Hematopoietic multipotent progenitor cell treated with erythropoietin and hydrocortisone succinate and interleukin-3 and kit ligand, for 15 days (in vitro differentiated cells): ENCODE data around the gene BBS9.
"Not testable (repeated sequence)": the region's sequence is repeated elsewhere in the genome, so short reads cannot be mapped to it uniquely, and the experiment has no call there.

Experiments used
- DNase-seq: peaks from one replicate; pipeline ENCODE4 v3.0.0-alpha.2; 2015; ENCODE audit warnings: low spot score

BBS9 gene

GRCh38 chr7:33195264-33195663, 65.9 kb downstream of the BBS9 start:
- DNase-seq, result no peak

DNA sequence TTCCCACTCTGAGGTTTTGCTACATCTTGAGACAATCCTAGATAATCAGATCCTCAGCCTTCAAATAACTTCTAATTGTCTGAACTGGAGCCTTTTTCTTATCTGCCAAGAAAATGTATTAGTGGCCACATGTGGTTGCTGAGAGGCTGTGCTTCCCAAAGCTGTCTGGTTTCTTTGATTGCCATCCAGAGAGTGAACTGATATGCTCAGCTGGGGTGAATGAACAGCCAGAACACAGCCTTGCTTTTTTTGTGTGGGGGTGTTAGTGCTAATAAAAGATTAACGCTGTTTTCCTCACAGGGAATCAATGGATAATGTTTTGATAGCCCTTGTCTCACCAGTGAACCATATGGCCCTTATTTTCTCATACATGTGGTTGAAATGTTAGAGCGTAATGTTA, 66.9 kb downstream of the BBS9 start:
- no peak for DNase-seq

DNA sequence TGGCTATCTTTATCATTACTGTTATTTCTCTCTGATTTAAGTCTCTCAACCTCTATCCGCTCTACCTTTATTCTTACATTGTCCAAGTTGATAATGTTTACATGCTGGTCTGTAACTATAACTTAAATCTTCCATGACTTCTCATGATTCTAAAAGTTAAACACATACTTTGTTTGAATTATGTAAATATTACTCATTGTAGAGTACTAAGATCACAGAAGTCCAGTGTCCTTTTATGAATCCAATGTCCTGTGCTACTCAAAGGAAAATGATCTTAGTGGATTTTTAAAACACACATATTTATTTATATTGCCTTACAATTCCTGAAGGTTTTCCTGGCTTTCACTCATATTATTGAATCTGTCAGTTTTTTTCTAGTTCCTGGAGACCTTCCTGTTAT, 70.9 kb downstream of the BBS9 start:
- DNase-seq, result no peak

GRCh38 chr7:33201821-33202220, 72.5 kb downstream of the BBS9 start:
- DNase-seq, result no peak

GRCh38 chr7:33210958-33211357, 81.6 kb downstream of the BBS9 start:
- DNase-seq, result no peak

GRCh38 chr7:33212144-33212543, 82.8 kb downstream of the BBS9 start:
- no peak for DNase-seq

GRCh38 chr7:33215992-33216391, 86.6 kb downstream of the BBS9 start:
- no peak for DNase-seq

DNA sequence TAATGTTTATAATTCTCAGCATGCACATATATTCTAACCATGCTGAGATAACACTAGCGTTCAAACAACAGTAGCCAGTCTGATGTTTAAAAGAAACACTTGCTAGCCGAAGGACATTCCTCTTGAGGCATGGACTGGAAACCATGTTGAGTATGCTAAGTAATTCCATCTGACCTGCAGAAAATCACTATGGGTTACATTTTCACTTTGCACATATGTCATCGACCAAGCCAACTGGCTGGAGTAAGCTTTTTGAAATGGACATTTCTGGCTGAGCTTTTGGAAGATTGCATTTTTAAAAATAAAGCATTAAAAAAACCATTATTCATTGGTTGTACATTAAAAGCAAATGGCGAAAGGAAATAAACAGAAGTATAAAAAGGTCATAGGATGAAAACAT, 88.2 kb downstream of the BBS9 start:
- DNase-seq, result no peak

GRCh38 chr7:33218841-33219535, 89.6 kb downstream of the BBS9 start:
- DNase-seq, result not testable (repeated sequence)

GRCh38 chr7:33220231-33220630, 90.9 kb downstream of the BBS9 start:
- DNase-seq, result no peak

- DNase-seq, result no peak
Measured at GRCh38 chr7:33221390-33221789, 92.0 kb downstream of the BBS9 start.

DNA sequence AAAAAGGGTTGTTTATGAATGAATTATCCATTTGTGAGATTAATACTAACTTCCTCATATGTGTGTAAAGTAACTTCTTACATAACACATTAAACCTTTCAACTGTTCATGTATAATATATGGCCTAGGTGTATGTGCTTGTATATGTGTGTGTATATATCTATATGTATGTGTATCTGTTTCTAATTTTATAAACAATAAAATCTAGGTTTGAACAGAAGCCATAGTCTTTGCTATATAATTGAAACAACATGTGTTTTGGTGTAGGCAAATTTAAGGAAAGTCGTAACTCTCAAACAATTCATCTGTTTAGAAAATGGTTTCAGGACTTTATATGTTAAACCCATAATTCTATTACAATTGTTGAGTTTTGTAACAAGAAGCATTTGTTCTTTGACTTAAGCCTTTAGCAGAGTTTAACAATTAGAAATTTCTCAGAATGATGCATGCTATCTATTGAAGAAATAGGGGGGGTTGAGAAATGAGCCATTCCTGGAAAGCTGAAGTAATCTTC, 103.3 kb downstream of the BBS9 start:
- DNase-seq, result no peak

GRCh38 chr7:33233659-33234058, 104.3 kb downstream of the BBS9 start:
- no peak for DNase-seq

GRCh38 chr7:33237036-33237435, 107.7 kb downstream of the BBS9 start:
- DNase-seq, result no peak

DNA sequence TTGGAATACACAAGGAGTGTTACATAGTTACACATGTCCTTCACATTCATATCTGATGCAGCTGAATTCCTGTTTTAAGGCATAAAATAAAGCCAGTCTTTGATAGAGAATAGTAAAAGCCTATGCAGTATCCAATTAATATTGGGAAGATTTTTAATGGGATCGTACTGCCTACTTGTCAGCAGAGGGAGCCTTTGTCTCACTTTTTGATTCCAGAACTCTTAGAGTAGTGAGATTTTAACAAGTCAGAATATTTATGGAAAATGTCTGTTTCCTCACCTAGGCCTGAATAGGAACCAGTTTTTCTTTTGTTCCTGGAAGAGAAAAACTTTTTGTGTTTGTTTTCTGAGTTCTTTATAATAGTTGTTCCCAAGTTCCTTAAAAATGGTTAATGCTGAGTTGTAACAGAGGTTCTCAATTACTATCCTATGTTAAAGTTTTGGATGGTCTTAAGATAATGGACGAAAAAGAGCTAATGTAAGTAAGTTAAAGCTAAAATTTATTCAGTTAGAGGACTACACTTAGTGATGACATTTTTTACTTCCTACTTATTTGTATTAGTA, 114.0 kb downstream of the BBS9 start:
- DNase-seq, result no peak

DNA sequence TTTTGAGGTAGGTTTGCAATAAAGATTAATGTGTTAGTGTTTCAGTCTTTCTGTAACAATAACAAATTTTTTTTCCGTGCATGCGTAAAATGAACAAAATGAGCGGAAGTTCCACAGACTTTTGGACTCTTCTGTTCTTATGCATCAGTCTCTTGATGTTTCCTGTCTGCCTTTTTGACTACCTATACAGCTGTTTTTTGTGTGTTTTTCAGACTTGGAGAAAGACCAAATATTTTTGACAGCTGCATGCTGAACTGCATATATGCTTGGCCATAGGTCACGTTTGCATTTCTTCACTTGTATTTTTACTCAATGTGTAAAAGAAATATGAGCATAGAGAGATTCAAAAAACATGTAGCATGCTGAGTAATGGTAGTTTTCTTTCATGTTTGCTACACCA, 119.3 kb downstream of the BBS9 start:
- no peak for DNase-seq

- no peak for DNase-seq
Measured at GRCh38 chr7:33250421-33250871, 121.1 kb downstream of the BBS9 start.

- DNase-seq, result no peak
Measured at GRCh38 chr7:33251301-33251700, 121.9 kb downstream of the BBS9 start.

GRCh38 chr7:33258491-33258951, 129.2 kb downstream of the BBS9 start:
- DNase-seq, result no peak

GRCh38 chr7:33261585-33261984, 132.2 kb downstream of the BBS9 start:
- no peak for DNase-seq

DNA sequence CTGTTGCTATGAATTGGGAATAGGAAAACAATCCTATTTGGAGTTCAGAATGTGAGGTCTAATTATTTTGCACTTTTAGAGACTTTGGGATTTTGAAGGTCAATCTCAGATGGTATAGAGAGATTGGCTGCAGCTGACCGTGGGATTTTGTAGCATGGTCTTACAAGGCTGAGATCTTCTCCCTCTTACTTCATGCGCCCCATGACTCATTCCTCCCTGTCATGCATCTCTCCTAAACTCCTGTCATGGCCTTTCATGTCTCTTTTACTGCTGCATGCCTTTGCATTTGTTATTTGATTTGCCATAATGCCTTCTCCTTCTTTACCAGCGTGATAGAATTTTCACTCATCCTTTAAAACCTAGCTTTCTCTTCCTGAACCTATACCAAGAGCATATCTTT, 133.1 kb downstream of the BBS9 start:
- DNase-seq, result no peak

DNA sequence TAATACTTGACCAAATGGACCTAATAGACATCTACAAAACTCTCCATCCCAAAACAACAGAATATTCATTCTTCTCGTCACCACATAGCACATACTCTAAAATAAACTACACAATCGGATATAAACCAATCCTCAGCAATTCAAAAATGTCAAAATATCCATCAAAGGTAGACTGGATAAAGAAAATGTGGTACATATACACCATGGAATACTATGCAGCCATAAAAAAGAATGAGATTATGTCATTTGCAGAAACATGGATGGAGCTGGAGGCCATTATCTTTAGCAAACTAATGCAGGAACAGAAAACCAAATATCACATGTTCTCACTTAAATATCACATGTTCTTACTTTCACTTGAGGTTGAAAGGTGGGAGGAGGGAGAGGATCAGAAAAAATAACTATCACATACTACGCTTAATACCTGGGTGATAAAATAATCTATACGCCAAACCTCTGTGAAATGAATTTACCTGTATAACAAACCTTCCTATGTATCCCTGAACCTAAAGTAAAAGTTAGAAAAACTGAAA, 142.5 kb downstream of the BBS9 start:
- DNase-seq, result not testable (repeated sequence)

GRCh38 chr7:33273356-33273755, 144.0 kb downstream of the BBS9 start:
- DNase-seq, result no peak

DNA sequence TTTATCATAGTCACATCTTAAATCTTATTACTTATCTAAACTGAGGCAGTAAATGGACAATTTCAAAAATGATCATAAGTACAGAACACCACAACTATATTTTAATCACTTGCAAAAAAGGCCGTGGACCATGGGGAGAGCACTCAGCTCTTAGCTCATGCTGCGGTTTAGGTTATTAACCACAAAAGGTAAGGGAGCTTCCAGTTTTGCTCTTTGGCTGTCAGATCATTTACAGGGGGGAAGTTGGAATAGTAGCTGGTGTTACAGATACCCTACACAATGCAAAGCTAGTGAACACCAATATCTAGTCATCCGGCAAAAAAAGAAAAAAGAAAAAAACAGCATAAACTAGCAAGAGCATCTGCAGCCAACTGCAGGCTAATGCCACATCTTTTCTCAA, 147.0 kb downstream of the BBS9 start:
- DNase-seq, result no peak
